Measurements from ENCODE around the gene DPP4. TPM values are rescaled to one million over a fixed set of nuclear protein-coding genes. Genes with fewer than 3 reads are reported as not detected.

The DPP4 gene
- total and polyA plus RNA-seq, 2 of the 13 experiments (the other 11 are each of a cell fraction or from before 2014, with no cell fraction given), result 39.4 to 109 TPM

DNA sequence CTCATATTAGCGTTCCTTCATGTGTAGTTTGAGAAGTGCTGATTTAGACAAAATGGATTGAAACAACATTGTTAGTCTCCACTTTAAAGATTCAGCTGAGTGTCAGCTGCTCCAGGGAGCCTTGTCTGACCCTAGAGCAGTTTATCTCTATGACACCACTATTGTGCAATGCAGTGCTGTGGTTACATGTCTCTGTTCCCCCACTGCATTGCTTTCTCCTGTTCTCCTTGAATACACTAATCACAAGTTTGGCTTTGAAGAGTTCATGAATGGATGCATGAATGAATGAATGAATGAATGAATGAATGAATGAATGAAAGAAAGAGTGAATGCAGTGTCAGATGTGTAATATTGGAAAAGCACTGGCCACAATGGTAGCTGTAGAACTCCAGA, 39.8 kb upstream of the DPP4 start (continued):
- TF ChIP-seq ARNT2 (CRISPR knock-in tag; IDR thresholded peaks at IDR 0.05; ENCODE audit: low read depth) (no peak), GATAD1 (CRISPR knock-in tag; IDR thresholded peaks at IDR 0.05) (0 out of 2 replicates have a peak, but pooled peaks have one; percentile 58), HMG20A (CRISPR knock-in tag; IDR thresholded peaks at IDR 0.05; ENCODE audit: borderline replicate concordance) (peak; percentile 95), MBD4 (IDR thresholded peaks at IDR 0.05; ENCODE audit: borderline replicate concordance, low read length) (no peak), YEATS2 (CRISPR knock-in tag; IDR thresholded peaks at IDR 0.05; ENCODE audit: borderline replicate concordance) (peak; percentile 36; the same call in 1 of the 2 replicates), TBX2 (CRISPR knock-in tag; IDR thresholded peaks at IDR 0.05; ENCODE audit: borderline replicate concordance) (peak; percentile 65; the same call in 1 of the 2 replicates), SOX5 (CRISPR knock-in tag; IDR thresholded peaks at IDR 0.05; ENCODE audit: borderline replicate concordance) (peak; percentile 89), CREM (IDR thresholded peaks at IDR 0.05) (peak; percentile 60; the same call in 1 of the 2 replicates), CREM (CRISPR knock-in tag; IDR thresholded peaks at IDR 0.05) (no peak), AKAP8 (CRISPR knock-in tag; IDR thresholded peaks at IDR 0.05) (no peak), TGIF2 (CRISPR knock-in tag; IDR thresholded peaks at IDR 0.05) (peak; percentile 83), ZNF510 (CRISPR knock-in tag; IDR thresholded peaks at IDR 0.05; ENCODE audit: low read depth) (no peak), NFIC (IDR thresholded peaks at IDR 0.05; ENCODE audit: low read length) (no peak), RXRB (CRISPR knock-in tag; IDR thresholded peaks at IDR 0.05; ENCODE audit: borderline replicate concordance) (peak; percentile 97), RARA (CRISPR knock-in tag; IDR thresholded peaks at IDR 0.05) (peak; percentile 76), TOPORS (CRISPR knock-in tag; IDR thresholded peaks at IDR 0.05) (no peak), DPF2 (CRISPR knock-in tag; IDR thresholded peaks at IDR 0.05; ENCODE audit: borderline replicate concordance, low read depth) (peak; percentile 85), ZIK1 (CRISPR knock-in tag; IDR thresholded peaks at IDR 0.05; ENCODE audit: borderline replicate concordance, low read depth) (no peak), RXRA (CRISPR knock-in tag; IDR thresholded peaks at IDR 0.05) (peak; percentile 76; the same call in 1 of the 2 replicates), ZNF430 (CRISPR knock-in tag; IDR thresholded peaks at IDR 0.05) (no peak)
- TF ChIP-seq, protein P1, sequence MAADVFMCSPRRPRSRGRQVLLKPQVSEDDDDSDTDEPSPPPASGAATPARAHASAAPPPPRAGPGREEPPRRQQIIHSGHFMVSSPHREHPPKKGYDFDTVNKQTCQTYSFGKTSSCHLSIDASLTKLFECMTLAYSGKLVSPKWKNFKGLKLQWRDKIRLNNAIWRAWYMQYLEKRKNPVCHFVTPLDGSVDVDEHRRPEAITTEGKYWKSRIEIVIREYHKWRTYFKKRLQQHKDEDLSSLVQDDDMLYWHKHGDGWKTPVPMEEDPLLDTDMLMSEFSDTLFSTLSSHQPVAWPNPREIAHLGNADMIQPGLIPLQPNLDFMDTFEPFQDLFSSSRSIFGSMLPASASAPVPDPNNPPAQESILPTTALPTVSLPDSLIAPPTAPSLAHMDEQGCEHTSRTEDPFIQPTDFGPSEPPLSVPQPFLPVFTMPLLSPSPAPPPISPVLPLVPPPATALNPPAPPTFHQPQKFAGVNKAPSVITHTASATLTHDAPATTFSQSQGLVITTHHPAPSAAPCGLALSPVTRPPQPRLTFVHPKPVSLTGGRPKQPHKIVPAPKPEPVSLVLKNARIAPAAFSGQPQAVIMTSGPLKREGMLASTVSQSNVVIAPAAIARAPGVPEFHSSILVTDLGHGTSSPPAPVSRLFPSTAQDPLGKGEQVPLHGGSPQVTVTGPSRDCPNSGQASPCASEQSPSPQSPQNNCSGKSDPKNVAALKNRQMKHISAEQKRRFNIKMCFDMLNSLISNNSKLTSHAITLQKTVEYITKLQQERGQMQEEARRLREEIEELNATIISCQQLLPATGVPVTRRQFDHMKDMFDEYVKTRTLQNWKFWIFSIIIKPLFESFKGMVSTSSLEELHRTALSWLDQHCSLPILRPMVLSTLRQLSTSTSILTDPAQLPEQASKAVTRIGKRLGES (CRISPR knock-in tag; IDR thresholded peaks at IDR 0.05; ENCODE audit: borderline replicate concordance), result no peak
- TF ChIP-seq, protein P2, sequence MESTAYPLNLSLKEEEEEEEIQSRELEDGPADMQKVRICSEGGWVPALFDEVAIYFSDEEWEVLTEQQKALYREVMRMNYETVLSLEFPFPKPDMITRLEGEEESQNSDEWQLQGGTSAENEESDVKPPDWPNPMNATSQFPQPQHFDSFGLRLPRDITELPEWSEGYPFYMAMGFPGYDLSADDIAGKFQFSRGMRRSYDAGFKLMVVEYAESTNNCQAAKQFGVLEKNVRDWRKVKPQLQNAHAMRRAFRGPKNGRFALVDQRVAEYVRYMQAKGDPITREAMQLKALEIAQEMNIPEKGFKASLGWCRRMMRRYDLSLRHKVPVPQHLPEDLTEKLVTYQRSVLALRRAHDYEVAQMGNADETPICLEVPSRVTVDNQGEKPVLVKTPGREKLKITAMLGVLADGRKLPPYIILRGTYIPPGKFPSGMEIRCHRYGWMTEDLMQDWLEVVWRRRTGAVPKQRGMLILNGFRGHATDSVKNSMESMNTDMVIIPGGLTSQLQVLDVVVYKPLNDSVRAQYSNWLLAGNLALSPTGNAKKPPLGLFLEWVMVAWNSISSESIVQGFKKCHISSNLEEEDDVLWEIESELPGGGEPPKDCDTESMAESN (CRISPR knock-in tag; conservative IDR thresholded peaks at IDR 0.05), result no peak
- TF ChIP-seq, protein P3, sequence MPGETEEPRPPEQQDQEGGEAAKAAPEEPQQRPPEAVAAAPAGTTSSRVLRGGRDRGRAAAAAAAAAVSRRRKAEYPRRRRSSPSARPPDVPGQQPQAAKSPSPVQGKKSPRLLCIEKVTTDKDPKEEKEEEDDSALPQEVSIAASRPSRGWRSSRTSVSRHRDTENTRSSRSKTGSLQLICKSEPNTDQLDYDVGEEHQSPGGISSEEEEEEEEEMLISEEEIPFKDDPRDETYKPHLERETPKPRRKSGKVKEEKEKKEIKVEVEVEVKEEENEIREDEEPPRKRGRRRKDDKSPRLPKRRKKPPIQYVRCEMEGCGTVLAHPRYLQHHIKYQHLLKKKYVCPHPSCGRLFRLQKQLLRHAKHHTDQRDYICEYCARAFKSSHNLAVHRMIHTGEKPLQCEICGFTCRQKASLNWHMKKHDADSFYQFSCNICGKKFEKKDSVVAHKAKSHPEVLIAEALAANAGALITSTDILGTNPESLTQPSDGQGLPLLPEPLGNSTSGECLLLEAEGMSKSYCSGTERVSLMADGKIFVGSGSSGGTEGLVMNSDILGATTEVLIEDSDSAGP (CRISPR knock-in tag; IDR thresholded peaks at IDR 0.05; ENCODE audit: borderline replicate concordance), result no peak; the same call in 1 of the 2 replicates
- TF ChIP-seq, protein P4, sequence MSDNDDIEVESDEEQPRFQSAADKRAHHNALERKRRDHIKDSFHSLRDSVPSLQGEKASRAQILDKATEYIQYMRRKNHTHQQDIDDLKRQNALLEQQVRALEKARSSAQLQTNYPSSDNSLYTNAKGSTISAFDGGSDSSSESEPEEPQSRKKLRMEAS (IDR thresholded peaks at IDR 0.05), result peak; percentile 61
- TF ChIP-seq, protein P5, sequence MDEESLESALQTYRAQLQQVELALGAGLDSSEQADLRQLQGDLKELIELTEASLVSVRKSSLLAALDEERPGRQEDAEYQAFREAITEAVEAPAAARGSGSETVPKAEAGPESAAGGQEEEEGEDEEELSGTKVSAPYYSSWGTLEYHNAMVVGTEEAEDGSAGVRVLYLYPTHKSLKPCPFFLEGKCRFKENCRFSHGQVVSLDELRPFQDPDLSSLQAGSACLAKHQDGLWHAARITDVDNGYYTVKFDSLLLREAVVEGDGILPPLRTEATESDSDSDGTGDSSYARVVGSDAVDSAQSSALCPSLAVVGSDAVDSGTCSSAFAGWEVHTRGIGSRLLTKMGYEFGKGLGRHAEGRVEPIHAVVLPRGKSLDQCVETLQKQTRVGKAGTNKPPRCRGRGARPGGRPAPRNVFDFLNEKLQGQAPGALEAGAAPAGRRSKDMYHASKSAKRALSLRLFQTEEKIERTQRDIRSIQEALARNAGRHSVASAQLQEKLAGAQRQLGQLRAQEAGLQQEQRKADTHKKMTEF (CRISPR knock-in tag; IDR thresholded peaks at IDR 0.05), result 0 out of 2 replicates have a peak, but pooled peaks have one; percentile 42
